Large intestine (tissue), 3 donors: ENCODE results near the gene MAPKAPK3. TPM values are rescaled to one million over a fixed set of nuclear protein-coding genes. Genes with fewer than 3 reads are reported as not detected.

Experiments used
- DNase-seq, 2 donors: peaks; one replicate each; pipeline versions ENCODE4 v3.0.0 to v3.0.0-alpha.2; 2013
- H3K27ac ChIP-seq: one replicate; pipeline ENCODE4 v1.5.1; 2013; ENCODE audit warnings: low read length
- H3K27me3 ChIP-seq: 2 replicates; pipeline ENCODE4 v1.6.1; 2013; ENCODE audit warnings: low read length; ENCODE audit not compliant: control insufficient read depth, insufficient read depth
- H3K36me3 ChIP-seq: 2 replicates; pipeline ENCODE4 v1.6.1; 2013; ENCODE audit warnings: low read length; ENCODE audit not compliant: control insufficient read depth, insufficient read depth
- H3K4me1 ChIP-seq: one replicate; pipeline ENCODE4 v1.6.1; 2013; ENCODE audit warnings: low read length; ENCODE audit not compliant: control insufficient read depth, insufficient read depth
- H3K4me3 ChIP-seq: one replicate; pipeline ENCODE4 v1.5.1; 2013; ENCODE audit warnings: low read length
- H3K9me3 ChIP-seq: one replicate; pipeline ENCODE4 v1.6.1; 2013; ENCODE audit warnings: mild to moderate bottlenecking, low read depth, low read length, moderate library complexity; ENCODE audit not compliant: control insufficient read depth
- WGBS: methylation state at CpG from one replicate; pipeline ENCODE4 v1.1.5; 2013; ENCODE audit warnings: low lambda C conversion rate; ENCODE audit not compliant: insufficient coverage; 5-methylcytosine and 5-hydroxymethylcytosine counted together
- polyA plus RNA-seq: library from polyadenylated mRNA; unstranded; fragments of 120-200 nt; gene quantifications from one replicate; pipeline ENCODE4 v1.2.1, GENCODE V29; 2013

The MAPKAPK3 gene
- polyA plus RNA-seq, 1 donor = 81.6 TPM

DNA sequence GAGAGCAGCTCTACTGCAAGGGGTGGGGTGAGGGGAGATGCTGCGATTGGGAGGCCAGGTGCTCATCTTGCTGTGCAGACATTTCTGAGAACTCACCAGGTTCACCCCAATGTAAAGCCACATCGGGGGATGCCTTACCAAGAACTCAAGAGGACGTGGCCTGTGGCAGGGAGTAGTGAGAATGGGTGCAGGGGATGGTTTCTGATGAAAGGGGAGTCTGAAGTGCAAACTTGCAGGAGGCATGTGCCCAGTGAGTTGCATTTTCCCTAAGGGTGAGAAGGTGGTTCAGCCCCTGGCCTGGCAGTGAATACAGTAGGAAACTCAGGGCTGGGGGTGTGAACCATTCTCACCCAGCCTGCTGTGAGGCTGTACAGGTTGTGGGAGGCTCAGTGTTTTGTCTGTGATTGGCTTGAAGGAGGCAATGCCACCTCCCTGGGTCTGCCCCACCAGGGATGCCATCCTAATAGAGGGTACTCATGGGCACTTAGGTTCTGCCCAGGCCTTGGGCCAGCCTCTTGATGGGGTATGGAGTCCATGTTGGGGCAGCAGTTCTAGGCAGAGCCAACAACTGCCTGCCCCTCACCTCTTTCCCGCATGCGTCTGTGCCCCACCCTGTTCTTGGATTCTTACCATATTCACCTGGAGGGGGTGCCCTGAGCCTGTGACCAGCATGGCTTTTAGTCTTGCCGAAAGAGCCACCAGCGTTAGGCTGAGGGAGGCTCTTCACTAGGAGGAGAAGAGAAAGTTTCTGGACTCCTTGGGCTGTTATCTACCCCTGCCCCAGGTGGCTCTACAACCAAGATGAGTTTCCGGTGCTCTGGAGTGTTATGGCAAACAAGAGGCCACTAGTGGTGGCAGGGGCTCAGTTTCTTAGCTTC lies 43.1 kb upstream of the MAPKAPK3 start:
- H3K36me3 ChIP-seq = peaks cover 39% of the 10 kb centered on the region
- peaks cover 42% of the 10 kb centered on the region for H3K4me1 ChIP-seq
- peak in 1 of 2 donors; percentile 18 for DNase-seq
- H3K9me3 ChIP-seq = no peaks in the 10 kb centered on the region
- WGBS = no CpG with 5 or more reads among the region's 8 CpGs
- no peak overlapping the region for H3K27ac ChIP-seq
- H3K4me3 ChIP-seq = no peak overlapping the region
- no peaks in the 10 kb centered on the region for H3K27me3 ChIP-seq

DNA sequence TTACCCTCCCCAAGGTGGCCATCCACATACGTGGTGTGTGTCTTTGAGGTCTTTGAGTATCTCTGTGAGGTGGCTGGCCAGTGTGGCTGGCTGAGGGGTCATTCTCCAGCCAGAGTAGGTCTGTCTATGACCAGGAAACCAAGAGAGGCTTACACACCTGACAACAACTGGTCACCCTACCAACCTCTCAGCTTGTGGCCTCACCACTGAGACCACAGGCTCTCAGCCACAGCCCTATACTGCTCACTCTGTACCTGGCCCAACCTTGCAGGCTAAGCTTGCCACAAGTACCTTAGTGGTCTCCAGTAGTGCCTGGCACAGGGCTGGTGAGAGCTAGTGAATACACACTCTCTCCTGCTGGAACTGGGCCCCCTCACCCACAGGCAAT lies 42.5 kb upstream of the MAPKAPK3 start:
- Histone ChIP-seq H3K36me3 (peaks cover 45% of the 10 kb centered on the region), H3K9me3 (no peaks in the 10 kb centered on the region), H3K27me3 (no peaks in the 10 kb centered on the region), H3K4me3 (no peak overlapping the region), H3K27ac (no peak overlapping the region), H3K4me1 (peaks cover 42% of the 10 kb centered on the region)
- DNase-seq = no peak
- WGBS = no CpG with 5 or more reads among the region's 1 CpG

- no peak for DNase-seq
- Histone ChIP-seq H3K4me3 (no peak overlapping the region), H3K27ac (no peak overlapping the region), H3K36me3 (peaks cover 51% of the 10 kb centered on the region), H3K9me3 (no peaks in the 10 kb centered on the region), H3K27me3 (no peaks in the 10 kb centered on the region), H3K4me1 (peaks cover 36% of the 10 kb centered on the region)
- WGBS = no CpG with 5 or more reads among the region's 6 CpGs
Measured at GRCh38 chr3:50575372-50575771, 41.6 kb upstream of the MAPKAPK3 start.

- no CpG with 5 or more reads among the region's 2 CpGs for WGBS
- Histone ChIP-seq H3K27ac (no peak overlapping the region), H3K4me3 (no peak overlapping the region), H3K9me3 (no peaks in the 10 kb centered on the region), H3K4me1 (peaks cover 18% of the 10 kb centered on the region), H3K36me3 (peaks cover 56% of the 10 kb centered on the region), H3K27me3 (no peaks in the 10 kb centered on the region)
- no peak for DNase-seq
Measured at GRCh38 chr3:50577348-50577747, 39.6 kb upstream of the MAPKAPK3 start.

- peaks cover 43% of the 10 kb centered on the region for H3K36me3 ChIP-seq
- H3K27ac ChIP-seq = no peak overlapping the region
- DNase-seq = no peak
- WGBS = no CpG with 5 or more reads among the region's 9 CpGs
- no peaks in the 10 kb centered on the region for H3K27me3 ChIP-seq
- H3K4me3 ChIP-seq = no peak overlapping the region
- H3K4me1 ChIP-seq = peaks cover 6% of the 10 kb centered on the region
- H3K9me3 ChIP-seq = no peaks in the 10 kb centered on the region
Measured at GRCh38 chr3:50580683-50581458, 36.1 kb upstream of the MAPKAPK3 start.

DNA sequence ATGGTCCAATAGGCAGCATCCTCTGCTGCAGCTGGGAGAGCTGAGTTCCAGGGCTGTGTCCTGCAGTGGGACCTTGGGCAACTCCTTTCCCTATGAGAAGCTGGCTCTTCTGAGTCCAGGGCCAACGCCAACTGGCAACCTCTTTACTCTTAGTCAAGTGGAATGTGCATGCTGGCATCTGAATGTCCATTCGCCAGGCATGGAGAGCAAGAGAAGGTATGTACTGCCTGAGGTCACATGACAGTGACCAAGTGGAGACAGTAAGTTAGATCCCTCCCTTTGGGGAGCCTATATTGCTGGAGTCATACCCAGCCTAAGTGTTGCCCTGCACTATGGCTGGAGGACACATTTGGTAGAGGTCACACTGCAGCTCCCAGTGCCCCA lies 35.5 kb upstream of the MAPKAPK3 start:
- H3K4me3 ChIP-seq = no peak overlapping the region
- H3K27me3 ChIP-seq = no peaks in the 10 kb centered on the region
- H3K9me3 ChIP-seq = no peaks in the 10 kb centered on the region
- no peak for DNase-seq
- H3K4me1 ChIP-seq = peaks cover 6% of the 10 kb centered on the region
- peaks cover 41% of the 10 kb centered on the region for H3K36me3 ChIP-seq
- H3K27ac ChIP-seq = no peak overlapping the region
- no CpG with 5 or more reads among the region's 2 CpGs for WGBS

DNA sequence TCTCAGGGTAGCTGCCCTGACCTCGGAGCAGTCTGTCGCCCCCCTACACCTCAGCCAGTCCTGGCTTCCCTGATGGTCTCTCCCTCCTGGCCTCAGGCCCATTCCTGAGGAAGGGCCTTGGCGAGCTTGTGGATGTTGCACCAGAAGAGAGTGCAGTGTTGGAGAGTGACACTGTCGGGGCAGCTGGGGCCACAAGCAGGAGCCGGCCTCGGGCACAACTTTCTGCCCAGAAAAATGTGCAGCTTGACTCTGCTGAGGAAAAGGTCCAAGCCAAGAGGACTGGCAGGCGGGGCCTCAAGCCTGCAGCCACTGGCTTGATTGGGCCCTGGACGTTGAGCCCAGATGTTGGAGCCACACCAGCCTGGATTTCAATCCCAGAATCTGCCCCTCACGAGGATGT lies 34.9 kb upstream of the MAPKAPK3 start:
- H3K27ac ChIP-seq = no peak overlapping the region
- H3K4me3 ChIP-seq = no peak overlapping the region
- no peak for DNase-seq
- peaks cover 41% of the 10 kb centered on the region for H3K36me3 ChIP-seq
- no CpG with 5 or more reads among the region's 9 CpGs for WGBS
- H3K4me1 ChIP-seq = peaks cover 6% of the 10 kb centered on the region
- H3K27me3 ChIP-seq = no peaks in the 10 kb centered on the region
- no peaks in the 10 kb centered on the region for H3K9me3 ChIP-seq

- Histone ChIP-seq H3K4me1 (peaks cover 19% of the 10 kb centered on the region), H3K36me3 (peaks cover 26% of the 10 kb centered on the region), H3K9me3 (no peaks in the 10 kb centered on the region), H3K4me3 (no peak overlapping the region), H3K27me3 (no peaks in the 10 kb centered on the region), H3K27ac (peak overlapping the region; percentile 54)
- WGBS = no CpG with 5 or more reads among the region's 6 CpGs
- no peak for DNase-seq
Measured at GRCh38 chr3:50583897-50584296, 33.1 kb upstream of the MAPKAPK3 start.

DNA sequence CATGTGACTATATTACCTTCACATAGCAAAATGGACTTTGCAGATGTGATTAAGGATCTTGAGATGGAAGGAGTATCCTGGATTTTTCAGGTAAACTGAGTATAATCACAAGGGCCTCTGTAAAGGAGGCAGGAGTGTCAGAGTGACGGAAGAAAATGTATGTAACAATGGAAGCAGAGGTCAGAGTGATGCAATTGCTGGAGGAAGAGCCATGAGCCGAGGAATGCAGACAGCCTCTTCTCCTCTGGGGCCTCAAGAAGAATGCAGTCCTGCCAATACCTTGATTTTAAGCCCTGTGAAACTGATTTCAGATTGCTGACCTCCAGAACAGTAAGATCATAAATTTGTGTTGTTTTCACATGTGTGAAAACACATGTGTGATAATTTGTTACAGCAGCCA lies 32.6 kb upstream of the MAPKAPK3 start:
- WGBS = no CpG with 5 or more reads among the region's 2 CpGs
- H3K4me1 ChIP-seq = peaks cover 24% of the 10 kb centered on the region
- peak overlapping the region; percentile 54 for H3K27ac ChIP-seq

DNA sequence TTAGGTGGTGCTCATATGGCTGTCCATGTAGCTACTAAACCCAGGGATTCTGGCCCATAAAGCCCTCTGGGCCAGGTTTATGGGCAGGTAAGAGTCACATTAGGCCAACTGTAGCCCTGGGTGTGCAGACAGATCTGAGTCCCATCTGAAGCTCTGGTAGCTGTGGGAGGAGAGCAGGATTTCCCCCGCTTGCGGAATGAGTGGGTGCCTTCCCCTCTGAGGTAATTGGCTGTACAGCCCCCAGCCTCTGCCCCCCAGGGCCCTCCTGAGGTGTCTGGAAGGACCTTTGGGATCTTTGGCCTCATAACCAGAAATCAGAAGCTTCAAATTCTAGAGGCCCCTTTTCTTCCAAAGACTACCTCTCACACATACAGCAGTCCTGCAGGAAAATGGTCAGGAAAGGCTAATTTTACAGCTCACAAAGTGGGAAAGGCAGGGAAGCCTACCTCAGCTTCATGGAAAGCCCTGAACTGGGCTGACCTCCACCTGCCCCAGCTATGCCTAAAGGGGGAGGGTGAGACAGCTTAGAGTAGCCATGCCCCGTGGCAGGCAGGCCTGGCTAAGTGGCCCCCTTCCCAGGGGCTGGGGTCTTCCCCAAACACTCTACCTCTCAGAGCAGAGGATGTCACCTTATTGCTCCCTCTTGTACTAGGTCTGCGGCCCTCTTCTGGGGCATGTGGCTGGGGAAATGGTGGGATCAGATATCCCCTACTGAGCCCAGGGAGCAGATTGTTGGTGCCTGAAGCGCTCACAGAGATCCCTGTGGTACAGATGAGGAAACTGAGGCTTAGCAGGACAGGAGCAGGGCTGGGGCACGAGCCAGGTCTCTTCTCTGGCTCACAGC lies 30.8 kb upstream of the MAPKAPK3 start:
- no peak overlapping the region for H3K4me3 ChIP-seq
- H3K9me3 ChIP-seq = no peaks in the 10 kb centered on the region
- H3K4me1 ChIP-seq = peaks cover 26% of the 10 kb centered on the region
- no peak for DNase-seq
- peaks cover 14% of the 10 kb centered on the region for H3K36me3 ChIP-seq
- H3K27me3 ChIP-seq = no peaks in the 10 kb centered on the region
- no peak overlapping the region for H3K27ac ChIP-seq
- WGBS = no CpG with 5 or more reads among the region's 6 CpGs

More for the DNA sequence above, 32.6 kb upstream of the MAPKAPK3 start:
- Histone ChIP-seq H3K36me3 (peaks cover 21% of the 10 kb centered on the region), H3K27me3 (no peaks in the 10 kb centered on the region), H3K4me3 (no peak overlapping the region), H3K9me3 (no peaks in the 10 kb centered on the region)
- peak in 1 of 2 donors; percentile 62 for DNase-seq
